ENCODE results near the gene CACNG8.

- TF ChIP-seq, protein P1, sequence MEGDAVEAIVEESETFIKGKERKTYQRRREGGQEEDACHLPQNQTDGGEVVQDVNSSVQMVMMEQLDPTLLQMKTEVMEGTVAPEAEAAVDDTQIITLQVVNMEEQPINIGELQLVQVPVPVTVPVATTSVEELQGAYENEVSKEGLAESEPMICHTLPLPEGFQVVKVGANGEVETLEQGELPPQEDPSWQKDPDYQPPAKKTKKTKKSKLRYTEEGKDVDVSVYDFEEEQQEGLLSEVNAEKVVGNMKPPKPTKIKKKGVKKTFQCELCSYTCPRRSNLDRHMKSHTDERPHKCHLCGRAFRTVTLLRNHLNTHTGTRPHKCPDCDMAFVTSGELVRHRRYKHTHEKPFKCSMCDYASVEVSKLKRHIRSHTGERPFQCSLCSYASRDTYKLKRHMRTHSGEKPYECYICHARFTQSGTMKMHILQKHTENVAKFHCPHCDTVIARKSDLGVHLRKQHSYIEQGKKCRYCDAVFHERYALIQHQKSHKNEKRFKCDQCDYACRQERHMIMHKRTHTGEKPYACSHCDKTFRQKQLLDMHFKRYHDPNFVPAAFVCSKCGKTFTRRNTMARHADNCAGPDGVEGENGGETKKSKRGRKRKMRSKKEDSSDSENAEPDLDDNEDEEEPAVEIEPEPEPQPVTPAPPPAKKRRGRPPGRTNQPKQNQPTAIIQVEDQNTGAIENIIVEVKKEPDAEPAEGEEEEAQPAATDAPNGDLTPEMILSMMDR (IDR thresholded peaks at IDR 0.05), result no peak
- no peak for TF ChIP-seq POLR2A (IDR thresholded peaks at IDR 0.05)
Observed at GRCh38 chr19:53977429-53977990, 14.8 kb downstream of the CACNG8 start.

Data from ovary (tissue), 3 donors.